Natural killer cell treated with Interleukin-12 subunit alpha and Interleukin-12 subunit beta and Interleukin-15 and Interleukin-18, amount 100 ng/mL, for 72 hours (primary cell): Measurements from ENCODE around the gene SLC6A17. TPM values are rescaled to one million over a fixed set of nuclear protein-coding genes. Genes with fewer than 3 reads are reported as not detected.

Source experiments
- ATAC-seq, 2 donors: fragments of 150-1000 bp; cut with Tn5 transposase in 1 of 2; sonication (Bioruptor Pico), chemical (Tn5 transposase) in 1 of 2; 2 replicates each; pipeline ENCODE4 v1.10.0; 2021
- DNase-seq: peaks from one replicate; pipeline ENCODE4 v3.0.0; 2022; ENCODE audit warnings: low spot score
- H3K27ac Mint-ChIP-seq, 2 donors: 1 replicate in 1 of 2; 2 replicates in 1 of 2; pipeline ENCODE4 v1.8.0; 2022; ENCODE audit warnings: mixed read lengths in 2 of 2, mild to moderate bottlenecking in 1 of 2, moderate library complexity in 1 of 2
- H3K27me3 Mint-ChIP-seq, 2 donors: 1 replicate in 1 of 2; 2 replicates in 1 of 2; pipeline ENCODE4 v1.8.0; 2022; ENCODE audit warnings: mixed read lengths in 2 of 2
- H3K36me3 Mint-ChIP-seq: one replicate; pipeline ENCODE4 v1.8.0; 2022; ENCODE audit warnings: mixed read lengths
- H3K4me1 Mint-ChIP-seq, 2 donors: 1 replicate in 1 of 2; 2 replicates in 1 of 2; pipeline ENCODE4 v1.8.0; 2022; ENCODE audit warnings: low read depth in 2 of 2, mixed read lengths in 2 of 2, mild to moderate bottlenecking in 1 of 2
- H3K4me3 Mint-ChIP-seq: one replicate; pipeline ENCODE4 v1.8.0; 2022; ENCODE audit warnings: mixed read lengths
- H3K9me3 Mint-ChIP-seq: 2 replicates; pipeline ENCODE4 v1.8.0; 2022; ENCODE audit warnings: mixed read lengths
- total RNA-seq, 2 donors: library from RNA; stranded (reverse); gene quantifications; one replicate each; pipeline ENCODE4 v1.2.3, GENCODE V29; 2022

Gene SLC6A17
- total RNA-seq, 2 donors from 2014 or later = not detected

- H3K9me3 Mint-ChIP-seq = no peaks in the 10 kb centered on the region
- H3K27me3 Mint-ChIP-seq = peaks cover 0 to 2% of the 10 kb centered on the region in 2 donors
- H3K27ac Mint-ChIP-seq = no peak overlapping the region
- ATAC-seq = no peak
- H3K4me1 Mint-ChIP-seq = peaks cover 15 to 23% of the 10 kb centered on the region in 2 donors
- no peak for DNase-seq
- no peak overlapping the region for H3K4me3 Mint-ChIP-seq
- H3K36me3 Mint-ChIP-seq = no peaks in the 10 kb centered on the region
Measured at GRCh38 chr1:110206261-110206920, 56.1 kb downstream of the SLC6A17 start.

GRCh38 chr1:110207831-110208230 lies 57.5 kb downstream of the SLC6A17 start:
- Mint-ChIP-seq H3K4me1 (peaks cover 15 to 27% of the 10 kb centered on the region in 2 donors), H3K4me3 (no peak overlapping the region), H3K27ac (no peak overlapping the region), H3K27me3 (peaks cover 6 to 7% of the 10 kb centered on the region in 2 donors), H3K9me3 (no peaks in the 10 kb centered on the region), H3K36me3 (no peaks in the 10 kb centered on the region)
- ATAC-seq (no peak), DNase-seq (no peak)

DNA sequence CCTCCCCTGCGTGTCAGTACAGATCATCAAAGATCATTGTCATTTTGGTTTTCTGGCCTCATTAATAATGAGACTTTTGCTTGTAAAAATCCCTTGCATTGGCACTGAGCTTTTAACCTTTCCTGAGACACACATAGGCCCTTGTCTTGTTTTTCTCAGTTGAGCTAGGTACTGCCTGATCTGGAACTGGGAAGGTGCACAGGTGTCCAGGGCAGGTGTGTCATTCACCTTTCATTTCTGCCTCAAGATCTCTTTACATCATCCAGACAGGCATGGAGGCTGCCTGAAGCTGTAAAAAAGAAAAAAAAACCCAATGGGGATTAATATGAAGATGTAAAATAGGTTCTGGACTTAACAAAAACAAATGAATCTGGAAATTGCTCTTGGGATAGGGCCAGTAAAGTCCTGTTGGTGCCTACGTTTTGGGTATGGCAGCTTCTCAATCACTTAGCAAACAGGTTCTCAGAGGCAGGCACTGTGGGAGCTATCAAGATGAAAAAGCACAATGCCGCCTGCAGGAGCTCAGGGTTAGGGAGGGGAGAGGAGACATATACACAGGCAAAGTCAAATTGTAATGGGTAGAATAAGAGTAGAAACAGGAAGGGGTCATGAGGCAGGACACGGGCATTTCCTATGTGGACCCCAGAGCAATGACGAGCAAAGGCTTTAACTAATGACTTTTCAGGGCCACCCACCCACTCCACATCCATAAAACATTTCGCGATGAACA lies 58.8 kb downstream of the SLC6A17 start:
- no peak for DNase-seq
- Mint-ChIP-seq H3K27me3 (peaks cover 6 to 13% of the 10 kb centered on the region in 2 donors), H3K27ac (peak overlapping the region; percentile 71 to 79), H3K4me1 (peaks cover 9 to 21% of the 10 kb centered on the region in 2 donors), H3K9me3 (no peaks in the 10 kb centered on the region), H3K4me3 (peak overlapping the region; percentile 80), H3K36me3 (no peaks in the 10 kb centered on the region)
- no peak for ATAC-seq

DNA sequence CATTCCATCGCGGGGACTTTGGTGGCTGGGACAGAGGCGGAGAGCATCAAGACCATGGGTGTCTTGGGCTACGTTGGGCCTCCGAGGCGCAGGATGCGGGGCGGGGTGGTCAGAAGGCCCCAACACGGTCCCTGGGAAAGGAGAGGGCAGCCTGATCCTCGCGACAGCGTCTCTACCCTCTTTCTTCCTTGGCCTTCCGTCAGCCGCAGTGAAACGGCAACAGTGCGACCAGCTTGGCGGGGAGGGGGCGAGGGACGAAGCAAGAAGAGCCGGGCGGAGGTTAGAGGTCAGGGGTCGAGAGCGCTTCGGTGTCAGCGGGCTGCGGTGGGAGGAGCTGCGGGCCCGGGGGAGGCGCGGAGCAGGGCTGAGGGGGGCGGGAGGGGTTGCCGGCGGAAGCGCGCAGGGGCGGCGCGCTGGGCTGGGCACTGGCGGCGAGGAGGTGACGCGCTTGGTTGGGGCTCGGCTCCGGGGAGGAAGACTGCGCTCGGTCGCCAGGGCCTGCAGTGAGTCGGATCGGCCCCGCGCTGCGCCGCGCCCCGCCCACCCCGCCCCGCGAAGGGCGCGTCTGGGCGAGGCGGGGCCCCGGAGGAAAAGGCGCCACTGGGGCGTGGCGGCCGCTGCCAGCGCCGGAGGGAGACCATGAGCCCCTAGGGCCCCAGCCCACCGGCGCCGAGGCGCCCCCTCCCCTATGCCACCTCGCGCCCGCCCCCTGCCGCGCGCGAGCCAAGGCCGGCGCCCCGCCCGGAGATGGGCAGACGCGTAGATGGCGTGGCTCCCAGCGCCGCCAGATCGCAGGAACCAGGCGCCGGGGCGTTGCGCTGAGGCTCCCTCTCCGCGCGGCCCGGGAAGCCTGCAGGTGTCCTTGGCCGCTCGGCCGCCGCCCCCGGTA lies 59.7 kb downstream of the SLC6A17 start, which contains the start of gene KCNC4:
Gene KCNC4, plus strand, starts transcription at position 600 of the 889 bp plus-strand sequence. CDS start 1,186 bp downstream, outside the sequence.
- Mint-ChIP-seq H3K4me3 (peak within 1 kb of the TSS; percentile 82), H3K27me3 (peaks cover 6 to 13% of the 10 kb centered on the region in 2 donors), H3K4me1 (peaks cover 9 to 21% of the 10 kb centered on the region in 2 donors), H3K9me3 (no peaks in the 10 kb centered on the region), H3K27ac (peak within 1 kb of the TSS; percentile 71 to 79), H3K36me3 (no peaks in the 10 kb centered on the region)
- DNase-seq = peak; percentile 91
- peak; percentile 96 to 97 for ATAC-seq

DNA sequence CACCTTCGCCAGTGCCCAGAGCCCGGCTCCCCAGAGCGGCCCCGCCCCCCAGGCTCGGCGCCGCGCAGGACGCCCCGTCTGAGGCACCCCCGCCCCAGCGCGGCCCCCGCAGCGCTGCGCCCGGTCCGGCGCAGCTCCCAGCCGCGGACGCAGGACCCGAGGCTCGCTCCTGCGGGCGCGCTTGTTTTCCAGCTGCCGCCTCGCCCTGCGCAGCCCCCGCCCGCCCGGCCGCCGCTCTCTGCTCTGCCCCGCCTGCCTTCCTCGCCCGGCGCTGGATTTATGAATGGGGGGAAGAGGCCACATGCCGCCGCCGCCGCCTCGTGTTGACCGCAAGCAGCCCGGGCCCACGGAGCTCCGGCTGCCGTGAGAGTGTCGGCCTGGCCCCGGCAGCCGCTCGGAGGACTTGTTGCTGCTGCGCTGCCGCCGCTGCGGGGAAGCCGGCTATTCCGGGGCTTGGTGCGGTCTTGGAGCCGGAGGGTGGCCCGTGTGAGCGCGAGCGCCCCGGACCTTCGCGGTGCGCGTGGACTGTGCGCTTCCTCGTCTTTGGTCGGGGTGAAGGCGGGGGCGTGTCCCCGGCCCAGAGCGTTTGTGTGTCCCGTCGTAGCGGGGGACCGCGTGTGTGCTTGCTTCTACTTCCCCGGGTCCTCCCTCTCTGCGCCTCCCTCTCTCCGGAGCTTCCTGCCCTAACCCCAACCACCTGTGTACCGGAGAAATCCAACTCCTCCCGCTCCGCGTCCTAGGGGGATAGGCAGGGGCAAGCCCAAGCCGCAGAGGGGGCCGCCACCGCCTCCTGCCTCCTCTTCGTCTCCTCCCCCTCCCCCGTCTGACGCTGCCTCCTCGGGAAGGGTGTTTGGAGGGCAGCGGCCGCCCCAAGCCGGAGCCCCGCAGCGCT lies 60.6 kb downstream of the SLC6A17 start:
- Mint-ChIP-seq H3K4me3 (peak overlapping the region; percentile 82), H3K4me1 (peaks cover 9 to 21% of the 10 kb centered on the region in 2 donors), H3K27ac (peak overlapping the region in 1 of 2 donors; percentile 31), H3K9me3 (no peaks in the 10 kb centered on the region), H3K27me3 (peaks cover 6 to 13% of the 10 kb centered on the region in 2 donors), H3K36me3 (no peaks in the 10 kb centered on the region)
- ATAC-seq (peak; percentile 43 to 54), DNase-seq (peak; percentile 69)

DNA sequence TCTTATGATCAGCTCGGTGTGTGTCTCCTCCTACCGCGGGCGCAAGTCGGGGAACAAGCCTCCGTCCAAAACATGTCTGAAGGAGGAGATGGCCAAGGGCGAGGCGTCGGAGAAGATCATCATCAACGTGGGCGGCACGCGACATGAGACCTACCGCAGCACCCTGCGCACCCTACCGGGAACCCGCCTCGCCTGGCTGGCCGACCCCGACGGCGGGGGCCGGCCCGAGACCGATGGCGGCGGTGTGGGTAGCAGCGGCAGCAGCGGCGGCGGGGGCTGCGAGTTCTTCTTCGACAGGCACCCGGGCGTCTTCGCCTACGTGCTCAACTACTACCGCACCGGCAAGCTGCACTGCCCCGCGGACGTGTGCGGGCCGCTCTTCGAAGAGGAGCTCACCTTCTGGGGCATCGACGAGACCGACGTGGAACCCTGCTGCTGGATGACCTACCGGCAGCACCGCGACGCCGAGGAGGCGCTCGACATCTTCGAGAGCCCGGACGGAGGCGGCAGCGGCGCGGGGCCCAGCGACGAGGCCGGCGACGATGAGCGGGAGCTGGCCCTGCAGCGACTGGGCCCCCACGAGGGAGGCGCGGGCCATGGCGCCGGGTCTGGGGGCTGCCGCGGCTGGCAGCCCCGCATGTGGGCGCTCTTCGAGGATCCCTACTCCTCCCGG lies 61.3 kb downstream of the SLC6A17 start:
- DNase-seq (no peak), ATAC-seq (no peak)
- no peaks in the 10 kb centered on the region for H3K9me3 Mint-ChIP-seq
- H3K36me3 Mint-ChIP-seq = no peaks in the 10 kb centered on the region
- peaks cover 9 to 21% of the 10 kb centered on the region in 2 donors for H3K4me1 Mint-ChIP-seq
- H3K4me3 Mint-ChIP-seq = peak overlapping the region; percentile 82
- peaks cover 6 to 13% of the 10 kb centered on the region in 2 donors for H3K27me3 Mint-ChIP-seq
- H3K27ac Mint-ChIP-seq = peak overlapping the region in 1 of 2 donors; percentile 31

GRCh38 chr1:110212169-110213142 lies 62.2 kb downstream of the SLC6A17 start:
- Mint-ChIP-seq H3K36me3 (no peaks in the 10 kb centered on the region), H3K27me3 (peaks cover 6 to 13% of the 10 kb centered on the region in 2 donors), H3K4me1 (peaks cover 9 to 20% of the 10 kb centered on the region in 2 donors), H3K27ac (no peak overlapping the region), H3K9me3 (no peaks in the 10 kb centered on the region), H3K4me3 (peak overlapping the region; percentile 76)
- DNase-seq = no peak
- ATAC-seq = no peak

- H3K4me3 Mint-ChIP-seq = no peak overlapping the region
- H3K27ac Mint-ChIP-seq = peak overlapping the region in 1 of 2 donors; percentile 7
- H3K4me1 Mint-ChIP-seq = peaks cover 9 to 18% of the 10 kb centered on the region in 2 donors
- ATAC-seq (no peak), DNase-seq (no peak)
- H3K27me3 Mint-ChIP-seq = peaks cover 6 to 13% of the 10 kb centered on the region in 2 donors
- H3K36me3 Mint-ChIP-seq = no peaks in the 10 kb centered on the region
- no peaks in the 10 kb centered on the region for H3K9me3 Mint-ChIP-seq
Measured at GRCh38 chr1:110213143-110213540, 62.8 kb downstream of the SLC6A17 start.

- Mint-ChIP-seq H3K4me1 (peaks cover 1 to 9% of the 10 kb centered on the region in 2 donors), H3K9me3 (no peaks in the 10 kb centered on the region), H3K27me3 (peaks cover 6 to 13% of the 10 kb centered on the region in 2 donors), H3K4me3 (no peak overlapping the region), H3K27ac (no peak overlapping the region), H3K36me3 (no peaks in the 10 kb centered on the region)
- DNase-seq (no peak), ATAC-seq (no peak)
Measured at GRCh38 chr1:110214454-110215404, 64.4 kb downstream of the SLC6A17 start.

- peaks cover 0 to 8% of the 10 kb centered on the region in 2 donors for H3K4me1 Mint-ChIP-seq
- DNase-seq = no peak
- H3K27me3 Mint-ChIP-seq = peaks cover 6 to 13% of the 10 kb centered on the region in 2 donors
- no peak for ATAC-seq
- H3K36me3 Mint-ChIP-seq = no peaks in the 10 kb centered on the region
- no peak overlapping the region for H3K27ac Mint-ChIP-seq
- H3K9me3 Mint-ChIP-seq = no peaks in the 10 kb centered on the region
- H3K4me3 Mint-ChIP-seq = no peak overlapping the region
Measured at GRCh38 chr1:110215621-110216515, 65.6 kb downstream of the SLC6A17 start.
